DOHH2 (cell line): ENCODE measurements around the gene MED13L.

Source experiments
- H3F3A ChIP-seq: fragments of 200-600 bp; sonication (generic), shearing (Covaris generic); 2 replicates; pipeline ENCODE4 v1.6.0; 2016; ENCODE audit warnings: antibody characterized with exemption, mild to moderate bottlenecking; ENCODE audit not compliant: control insufficient read depth, insufficient read depth
- H3K27ac ChIP-seq: fragments of 200-600 bp; sonication (generic); 2 replicates; pipeline ENCODE4 v1.5.1; 2014; ENCODE audit warnings: low read depth, mild to moderate bottlenecking, low read length, moderate library complexity
- H3K27me3 ChIP-seq: fragments of 200-600 bp; sonication (generic); 2 replicates; pipeline ENCODE4 v1.6.1; 2014; ENCODE audit warnings: mild to moderate bottlenecking, low read length, mixed read lengths; ENCODE audit not compliant: control insufficient read depth
- H3K36me3 ChIP-seq: fragments of 200-600 bp; sonication (generic); 2 replicates; pipeline ENCODE4 v1.6.1; 2014; ENCODE audit warnings: mild to moderate bottlenecking, low read length, moderate library complexity, mixed read lengths; ENCODE audit not compliant: control insufficient read depth
- H3K4me1 ChIP-seq: fragments of 200-600 bp; sonication (generic); 2 replicates; pipeline ENCODE4 v1.6.1; 2014; ENCODE audit warnings: mild to moderate bottlenecking, low read length, mixed read lengths; ENCODE audit not compliant: control insufficient read depth
- H3K4me2 ChIP-seq: fragments of 200-600 bp; sonication (generic); 2 replicates; pipeline ENCODE4 v1.6.0; 2014; ENCODE audit warnings: mild to moderate bottlenecking, low read length, moderate library complexity
- H3K4me3 ChIP-seq: fragments of 200-600 bp; sonication (generic); 2 replicates; pipeline ENCODE4 v1.5.1; 2014; ENCODE audit warnings: mild to moderate bottlenecking, low read length, mixed read lengths
- H3K79me2 ChIP-seq: fragments of 200-600 bp; sonication (generic); 2 replicates; pipeline ENCODE4 v1.6.1; 2014; ENCODE audit warnings: mild to moderate bottlenecking, low read length, mixed read lengths; ENCODE audit not compliant: control insufficient read depth
- H3K9me2 ChIP-seq: fragments of 200-600 bp; sonication (generic); replicated peaks from 2 replicates; pipeline ENCODE4 v1.6.1; 2014; ENCODE audit warnings: mild to moderate bottlenecking, low read length, mixed read lengths; ENCODE audit not compliant: control insufficient read depth
- H3K9me3 ChIP-seq: fragments of 200-600 bp; sonication (generic); 2 replicates; pipeline ENCODE4 v1.6.1; 2014; ENCODE audit warnings: antibody characterized with exemption, low read length, mixed read lengths; ENCODE audit not compliant: control insufficient read depth, insufficient read depth
- H4K20me1 ChIP-seq: fragments of 200-600 bp; sonication (generic); 2 replicates; pipeline ENCODE4 v1.6.0; 2014; ENCODE audit warnings: low read depth, mild to moderate bottlenecking, antibody characterized with exemption, low read length, moderate library complexity; ENCODE audit not compliant: control insufficient read depth, insufficient read depth
- EZH2phosphoT487 ChIP-seq: fragments of 200-600 bp; sonication (generic); IDR thresholded peaks from 2 replicates; pipeline ENCODE4 v1.6.1; 2017; ENCODE audit warnings: borderline replicate concordance, mild to moderate bottlenecking, antibody characterized with exemption, low read length, moderate library complexity, mixed read lengths
- TF ChIP-seq, protein P1 (sequence below): fragments of 200-600 bp; sonication (generic); IDR thresholded peaks from one replicate; pipeline ENCODE4 v1.5.1; 2014; ENCODE audit warnings: antibody characterized with exemption, mild to moderate bottlenecking, low read depth, low read length; ENCODE audit not compliant: poor library complexity, severe bottlenecking

Gene MED13L

GRCh38 chr12:116201908-116202307 is 75.6 kb downstream of the MED13L start:
- no peak for TF ChIP-seq EZH2phosphoT487
- TF ChIP-seq, protein P1, sequence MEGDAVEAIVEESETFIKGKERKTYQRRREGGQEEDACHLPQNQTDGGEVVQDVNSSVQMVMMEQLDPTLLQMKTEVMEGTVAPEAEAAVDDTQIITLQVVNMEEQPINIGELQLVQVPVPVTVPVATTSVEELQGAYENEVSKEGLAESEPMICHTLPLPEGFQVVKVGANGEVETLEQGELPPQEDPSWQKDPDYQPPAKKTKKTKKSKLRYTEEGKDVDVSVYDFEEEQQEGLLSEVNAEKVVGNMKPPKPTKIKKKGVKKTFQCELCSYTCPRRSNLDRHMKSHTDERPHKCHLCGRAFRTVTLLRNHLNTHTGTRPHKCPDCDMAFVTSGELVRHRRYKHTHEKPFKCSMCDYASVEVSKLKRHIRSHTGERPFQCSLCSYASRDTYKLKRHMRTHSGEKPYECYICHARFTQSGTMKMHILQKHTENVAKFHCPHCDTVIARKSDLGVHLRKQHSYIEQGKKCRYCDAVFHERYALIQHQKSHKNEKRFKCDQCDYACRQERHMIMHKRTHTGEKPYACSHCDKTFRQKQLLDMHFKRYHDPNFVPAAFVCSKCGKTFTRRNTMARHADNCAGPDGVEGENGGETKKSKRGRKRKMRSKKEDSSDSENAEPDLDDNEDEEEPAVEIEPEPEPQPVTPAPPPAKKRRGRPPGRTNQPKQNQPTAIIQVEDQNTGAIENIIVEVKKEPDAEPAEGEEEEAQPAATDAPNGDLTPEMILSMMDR: no peak
- Histone ChIP-seq H3K4me1 (no peaks in the 10 kb centered on the region), H3K27me3 (no peaks in the 10 kb centered on the region), H4K20me1 (peaks cover 8% of the 10 kb centered on the region), H3K79me2 (peaks cover 20% of the 10 kb centered on the region), H3K4me2 (no peak overlapping the region), H3K27ac (no peak overlapping the region), H3F3A (0 out of 2 replicates have a peak, but pooled peaks cover 2% of the 10 kb centered on the region), H3K4me3 (no peak overlapping the region), H3K9me2 (no peaks in the 10 kb centered on the region), H3K9me3 (no peaks in the 10 kb centered on the region), H3K36me3 (no peaks in the 10 kb centered on the region)

- H3K9me3 ChIP-seq: no peaks in the 10 kb centered on the region
- no peaks in the 10 kb centered on the region for H3K9me2 ChIP-seq
- peaks cover 21% of the 10 kb centered on the region for H3K79me2 ChIP-seq
- no peaks in the 10 kb centered on the region for H3K36me3 ChIP-seq
- peaks cover 8% of the 10 kb centered on the region for H4K20me1 ChIP-seq
- H3K27ac ChIP-seq: no peak overlapping the region
- peaks cover 1% of the 10 kb centered on the region for H3K4me1 ChIP-seq
- TF ChIP-seq, protein P1: no peak
- TF ChIP-seq EZH2phosphoT487: no peak
- no peak overlapping the region for H3K4me2 ChIP-seq
- no peaks in the 10 kb centered on the region for H3K27me3 ChIP-seq
- peaks cover 5% of the 10 kb centered on the region; the same call in 1 of the 2 replicates for H3F3A ChIP-seq
- H3K4me3 ChIP-seq: no peak overlapping the region
Measured at GRCh38 chr12:116201359-116201758, 76.1 kb downstream of the MED13L start.

DNA sequence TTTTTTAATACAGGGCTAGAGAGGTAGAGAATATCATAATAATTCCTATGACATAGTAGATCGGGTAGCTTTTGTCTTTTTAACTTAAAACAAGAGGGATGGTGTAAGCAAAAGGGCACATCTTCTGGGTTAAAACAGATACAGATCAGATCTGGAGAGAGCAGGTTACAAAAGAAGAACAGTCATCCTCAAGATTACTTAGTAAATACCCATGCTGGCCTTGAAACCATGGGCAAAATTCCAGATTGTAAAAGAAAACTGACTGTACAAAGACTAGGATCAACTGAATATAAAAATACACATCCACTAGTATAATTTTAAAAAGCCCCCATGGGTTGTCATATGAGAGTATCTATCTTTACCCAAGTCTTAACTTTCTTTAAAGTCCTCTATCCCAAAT is 76.7 kb downstream of the MED13L start:
- Histone ChIP-seq H3K36me3 (no peaks in the 10 kb centered on the region), H3F3A (peaks cover 7% of the 10 kb centered on the region; the same call in 1 of the 2 replicates), H4K20me1 (peaks cover 8% of the 10 kb centered on the region), H3K27me3 (no peaks in the 10 kb centered on the region), H3K27ac (no peak overlapping the region), H3K9me3 (no peaks in the 10 kb centered on the region), H3K9me2 (no peaks in the 10 kb centered on the region), H3K4me2 (no peak overlapping the region), H3K4me3 (no peak overlapping the region), H3K4me1 (peaks cover 7% of the 10 kb centered on the region), H3K79me2 (peaks cover 24% of the 10 kb centered on the region)
- TF ChIP-seq EZH2phosphoT487: no peak
- TF ChIP-seq, protein P1: no peak
